ENCODE data around the gene FLT1.

Gene FLT1

GRCh38 chr13:28379371-28380083 is 115.4 kb downstream of the FLT1 start:
- H3K4me3 ChIP-seq (ENCODE audit: low read length): no peak overlapping the region
- H3K36me3 ChIP-seq (ENCODE audit: control insufficient read depth, insufficient read depth, low read length): no peaks in the 10 kb centered on the region
- H3K27me3 ChIP-seq (ENCODE audit: control insufficient read depth, insufficient read depth, low read length): no peaks in the 10 kb centered on the region

GRCh38 chr13:28376604-28377003 is 118.3 kb downstream of the FLT1 start:
- Histone ChIP-seq H3K9ac (ENCODE audit: low read length) (no peak overlapping the region), H3K9me3 (ENCODE audit: control insufficient read depth, low read length) (no peaks in the 10 kb centered on the region), H3K27me3 (ENCODE audit: control insufficient read depth, insufficient read depth, low read length) (no peaks in the 10 kb centered on the region), H3K4me3 (ENCODE audit: low read length) (no peak overlapping the region), H3K36me3 (ENCODE audit: control insufficient read depth, insufficient read depth, low read length) (no peaks in the 10 kb centered on the region), H3K4me1 (ENCODE audit: control insufficient read depth, insufficient read depth, low read length) (no peaks in the 10 kb centered on the region)

More at GRCh38 chr13:28379371-28380083, 115.4 kb downstream of the FLT1 start:
- H3K9me3 ChIP-seq (ENCODE audit: control insufficient read depth, low read length): no peaks in the 10 kb centered on the region
- no peak overlapping the region for H3K9ac ChIP-seq (ENCODE audit: low read length)
- H3K4me1 ChIP-seq (ENCODE audit: control insufficient read depth, insufficient read depth, low read length): no peaks in the 10 kb centered on the region

- Histone ChIP-seq H3K4me1 (ENCODE audit: control insufficient read depth, insufficient read depth, low read length) (no peaks in the 10 kb centered on the region), H3K36me3 (ENCODE audit: control insufficient read depth, insufficient read depth, low read length) (no peaks in the 10 kb centered on the region), H3K9me3 (ENCODE audit: control insufficient read depth, low read length) (no peaks in the 10 kb centered on the region), H3K27me3 (ENCODE audit: control insufficient read depth, insufficient read depth, low read length) (no peaks in the 10 kb centered on the region), H3K4me3 (ENCODE audit: low read length) (no peak overlapping the region), H3K9ac (ENCODE audit: low read length) (no peak overlapping the region)
Observed at GRCh38 chr13:28375250-28375930, 119.5 kb downstream of the FLT1 start.

GRCh38 chr13:28373810-28374209 is 121.1 kb downstream of the FLT1 start:
- Histone ChIP-seq H3K27me3 (ENCODE audit: control insufficient read depth, insufficient read depth, low read length) (no peaks in the 10 kb centered on the region), H3K4me3 (ENCODE audit: low read length) (no peak overlapping the region), H3K9me3 (ENCODE audit: control insufficient read depth, low read length) (no peaks in the 10 kb centered on the region), H3K4me1 (ENCODE audit: control insufficient read depth, insufficient read depth, low read length) (no peaks in the 10 kb centered on the region), H3K36me3 (ENCODE audit: control insufficient read depth, insufficient read depth, low read length) (no peaks in the 10 kb centered on the region), H3K9ac (ENCODE audit: low read length) (no peak overlapping the region)

- Histone ChIP-seq H3K9ac (ENCODE audit: low read length) (no peak overlapping the region), H3K4me3 (ENCODE audit: low read length) (no peak overlapping the region), H3K36me3 (ENCODE audit: control insufficient read depth, insufficient read depth, low read length) (no peaks in the 10 kb centered on the region), H3K27me3 (ENCODE audit: control insufficient read depth, insufficient read depth, low read length) (no peaks in the 10 kb centered on the region), H3K9me3 (ENCODE audit: control insufficient read depth, low read length) (no peaks in the 10 kb centered on the region), H3K4me1 (ENCODE audit: control insufficient read depth, insufficient read depth, low read length) (no peaks in the 10 kb centered on the region)
Observed at GRCh38 chr13:28370448-28370847, 124.5 kb downstream of the FLT1 start.

- H3K9ac ChIP-seq (ENCODE audit: low read length): no peak overlapping the region
- no peaks in the 10 kb centered on the region for H3K36me3 ChIP-seq (ENCODE audit: control insufficient read depth, insufficient read depth, low read length)
- H3K27me3 ChIP-seq (ENCODE audit: control insufficient read depth, insufficient read depth, low read length): no peaks in the 10 kb centered on the region
- H3K4me1 ChIP-seq (ENCODE audit: control insufficient read depth, insufficient read depth, low read length): no peaks in the 10 kb centered on the region
- H3K4me3 ChIP-seq (ENCODE audit: low read length): no peak overlapping the region
- H3K9me3 ChIP-seq (ENCODE audit: control insufficient read depth, low read length): no peaks in the 10 kb centered on the region
Observed at GRCh38 chr13:28358708-28359107, 136.2 kb downstream of the FLT1 start.

GRCh38 chr13:28357911-28358433 is 137.0 kb downstream of the FLT1 start:
- Histone ChIP-seq H3K9me3 (ENCODE audit: control insufficient read depth, low read length) (no peaks in the 10 kb centered on the region), H3K27me3 (ENCODE audit: control insufficient read depth, insufficient read depth, low read length) (no peaks in the 10 kb centered on the region), H3K4me1 (ENCODE audit: control insufficient read depth, insufficient read depth, low read length) (no peaks in the 10 kb centered on the region), H3K4me3 (ENCODE audit: low read length) (no peak overlapping the region), H3K9ac (ENCODE audit: low read length) (no peak overlapping the region), H3K36me3 (ENCODE audit: control insufficient read depth, insufficient read depth, low read length) (no peaks in the 10 kb centered on the region)

GRCh38 chr13:28357247-28357825 is 137.6 kb downstream of the FLT1 start:
- Histone ChIP-seq H3K4me1 (ENCODE audit: control insufficient read depth, insufficient read depth, low read length) (no peaks in the 10 kb centered on the region), H3K4me3 (ENCODE audit: low read length) (no peak overlapping the region), H3K27me3 (ENCODE audit: control insufficient read depth, insufficient read depth, low read length) (no peaks in the 10 kb centered on the region), H3K9me3 (ENCODE audit: control insufficient read depth, low read length) (no peaks in the 10 kb centered on the region), H3K36me3 (ENCODE audit: control insufficient read depth, insufficient read depth, low read length) (no peaks in the 10 kb centered on the region), H3K9ac (ENCODE audit: low read length) (no peak overlapping the region)

- Histone ChIP-seq H3K36me3 (ENCODE audit: control insufficient read depth, insufficient read depth, low read length) (no peaks in the 10 kb centered on the region), H3K4me3 (ENCODE audit: low read length) (no peak overlapping the region), H3K27me3 (ENCODE audit: control insufficient read depth, insufficient read depth, low read length) (no peaks in the 10 kb centered on the region), H3K4me1 (ENCODE audit: control insufficient read depth, insufficient read depth, low read length) (no peaks in the 10 kb centered on the region), H3K9me3 (ENCODE audit: control insufficient read depth, low read length) (no peaks in the 10 kb centered on the region), H3K9ac (ENCODE audit: low read length) (no peak overlapping the region)
Observed at GRCh38 chr13:28356561-28357021, 138.3 kb downstream of the FLT1 start.

GRCh38 chr13:28355822-28356371 is 139.0 kb downstream of the FLT1 start:
- H3K4me1 ChIP-seq (ENCODE audit: control insufficient read depth, insufficient read depth, low read length): no peaks in the 10 kb centered on the region
- no peak overlapping the region for H3K4me3 ChIP-seq (ENCODE audit: low read length)
- no peaks in the 10 kb centered on the region for H3K27me3 ChIP-seq (ENCODE audit: control insufficient read depth, insufficient read depth, low read length)
- no peaks in the 10 kb centered on the region for H3K36me3 ChIP-seq (ENCODE audit: control insufficient read depth, insufficient read depth, low read length)
- no peaks in the 10 kb centered on the region for H3K9me3 ChIP-seq (ENCODE audit: control insufficient read depth, low read length)
- H3K9ac ChIP-seq (ENCODE audit: low read length): no peak overlapping the region

- no peaks in the 10 kb centered on the region for H3K4me1 ChIP-seq (ENCODE audit: control insufficient read depth, insufficient read depth, low read length)
- H3K36me3 ChIP-seq (ENCODE audit: control insufficient read depth, insufficient read depth, low read length): no peaks in the 10 kb centered on the region
- no peak overlapping the region for H3K4me3 ChIP-seq (ENCODE audit: low read length)
- no peaks in the 10 kb centered on the region for H3K27me3 ChIP-seq (ENCODE audit: control insufficient read depth, insufficient read depth, low read length)
- H3K9me3 ChIP-seq (ENCODE audit: control insufficient read depth, low read length): no peaks in the 10 kb centered on the region
- no peak overlapping the region for H3K9ac ChIP-seq (ENCODE audit: low read length)
Observed at GRCh38 chr13:28355046-28355821, 139.7 kb downstream of the FLT1 start.

All from mucosa of stomach (tissue), 1 donor.